Measurements from ENCODE around the gene TRAF3IP1.
A peak's percentile ranks its signal among the peaks of the same experiment; 100 is the strongest.
"Not testable (repeated sequence)": the region's sequence is repeated elsewhere in the genome, so short reads cannot be mapped to it uniquely, and the experiment has no call there.

TRAF3IP1 gene

DNA sequence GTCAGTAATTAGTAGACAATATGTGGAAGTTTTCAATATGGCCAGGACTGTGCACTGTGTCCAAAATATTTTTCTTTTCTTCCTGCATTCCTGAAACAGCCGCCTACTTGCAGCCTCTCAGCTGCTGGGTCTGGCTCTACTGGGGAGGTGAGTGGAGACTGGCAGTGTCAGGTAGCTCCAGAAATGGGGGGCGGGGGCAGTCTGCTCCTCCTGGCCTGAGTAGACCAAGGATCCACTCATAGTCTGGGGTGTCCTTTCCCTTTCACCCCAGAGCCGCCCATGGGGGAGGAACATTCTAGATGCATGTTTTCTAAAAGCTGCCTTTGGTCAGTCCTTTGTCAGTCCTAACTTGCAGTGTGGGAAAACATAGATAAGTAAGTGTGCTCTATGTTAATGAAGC lies 23.7 kb downstream of the TRAF3IP1 start:
- DNase-seq, result no peak

DNA sequence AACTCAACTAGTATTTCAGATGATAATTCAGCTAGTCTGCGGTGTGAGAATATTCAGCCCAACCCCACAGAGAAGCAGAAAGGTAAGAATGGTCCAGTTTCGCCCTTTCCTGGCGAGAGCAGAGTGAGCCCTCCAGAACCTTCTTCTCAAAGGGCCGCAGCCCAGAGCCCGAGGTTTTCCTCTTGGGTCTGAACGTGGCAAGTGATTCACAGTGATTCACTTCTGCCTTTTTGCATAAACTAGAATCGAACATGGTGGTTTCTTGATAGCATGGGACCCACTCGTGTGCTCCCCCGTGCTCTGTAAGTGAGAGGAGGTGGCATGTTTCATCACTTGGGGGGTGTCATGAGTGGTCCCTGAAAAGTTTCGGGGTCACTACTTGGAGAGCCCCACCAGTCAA lies 24.2 kb downstream of the TRAF3IP1 start:
- DNase-seq, result no peak

DNA sequence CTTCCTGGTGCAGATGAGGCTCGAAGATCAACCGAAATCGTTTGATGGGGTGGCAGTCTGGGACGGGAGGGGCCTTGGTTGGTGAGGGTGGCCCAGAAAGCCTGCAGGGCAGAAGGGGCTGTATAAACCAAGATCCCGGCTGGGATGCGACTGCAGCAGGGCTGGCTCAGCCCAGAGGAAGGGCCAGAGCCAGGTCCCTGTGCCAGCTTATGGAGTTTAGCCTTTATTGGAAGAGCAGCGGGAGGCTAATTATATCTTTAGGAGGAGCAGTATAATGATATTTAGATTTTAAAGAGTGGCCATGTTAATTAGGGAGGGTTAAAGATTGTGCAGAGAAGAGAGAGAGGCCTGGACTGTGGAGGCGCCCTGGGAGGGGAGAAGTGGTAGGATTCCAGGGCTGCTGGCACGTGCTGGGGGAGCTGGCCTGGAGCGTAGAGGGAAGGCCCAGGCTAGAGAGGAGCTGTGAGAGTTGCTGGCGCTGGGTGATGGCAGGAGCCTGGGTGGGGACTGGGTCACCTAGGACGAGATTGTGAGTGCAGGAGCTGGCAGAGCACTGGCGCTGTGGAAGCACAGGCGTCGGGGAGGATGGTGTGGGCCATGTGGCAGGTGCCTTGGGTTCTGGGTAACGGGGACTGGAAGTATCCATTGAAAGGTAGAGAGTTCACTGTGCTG lies 25.1 kb downstream of the TRAF3IP1 start:
- DNase-seq, result no peak

DNA sequence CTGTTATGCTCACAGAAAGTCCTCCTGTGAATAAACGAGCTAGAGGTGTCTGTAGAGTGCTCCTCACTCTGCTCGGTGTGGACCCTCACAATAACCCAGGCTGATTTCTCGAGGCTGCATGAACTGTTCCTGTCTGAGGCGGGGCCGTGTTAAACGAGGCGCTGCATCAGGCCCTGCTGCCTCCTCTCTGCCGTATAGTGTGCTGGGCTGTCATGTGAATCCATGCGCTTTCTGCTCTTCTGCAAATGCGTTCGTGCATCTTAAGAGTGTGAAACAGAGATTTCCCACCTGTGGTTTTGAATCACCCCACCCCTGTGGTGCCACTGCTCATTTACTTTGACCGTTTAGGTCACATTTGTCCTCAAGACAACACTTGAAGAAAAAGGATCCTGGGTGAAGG lies 26.2 kb downstream of the TRAF3IP1 start:
- no peak for DNase-seq

DNA sequence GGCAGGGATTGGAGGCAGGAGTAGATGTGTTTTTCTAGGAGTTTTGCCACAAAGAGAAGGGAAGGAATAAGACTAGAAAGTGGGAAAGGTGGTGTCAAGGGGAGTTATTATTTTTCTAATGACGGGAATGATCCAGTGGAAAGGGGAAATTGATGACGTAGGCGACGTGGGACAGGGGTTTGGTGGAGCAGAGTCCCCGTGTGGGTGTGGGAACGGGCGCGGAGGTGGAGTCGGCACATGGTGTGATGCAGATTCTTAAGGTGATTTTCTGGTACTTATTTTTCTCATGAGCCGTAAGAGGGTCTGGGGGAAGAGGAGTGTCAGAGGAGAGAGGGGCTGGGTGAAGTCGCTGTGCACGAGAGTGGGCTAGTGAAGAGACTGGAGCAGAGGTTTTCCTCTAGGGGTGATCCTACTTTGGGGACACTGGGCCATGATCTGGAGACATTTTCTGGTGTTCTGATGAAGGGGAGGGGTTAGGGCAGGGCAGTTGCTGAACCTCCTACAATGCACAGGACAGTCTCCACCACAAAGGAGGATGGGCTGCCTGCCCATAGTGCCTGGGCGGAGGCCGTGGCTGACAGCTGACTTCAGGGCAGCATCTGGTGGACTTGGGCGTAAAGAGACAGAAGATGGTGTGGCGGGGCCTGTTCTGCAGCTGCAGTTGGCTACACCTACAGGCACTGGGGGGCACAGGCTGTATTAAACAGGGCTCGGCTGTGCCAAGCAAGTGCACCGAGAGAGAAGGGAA lies 30.0 kb downstream of the TRAF3IP1 start:
- no peak for DNase-seq

DNA sequence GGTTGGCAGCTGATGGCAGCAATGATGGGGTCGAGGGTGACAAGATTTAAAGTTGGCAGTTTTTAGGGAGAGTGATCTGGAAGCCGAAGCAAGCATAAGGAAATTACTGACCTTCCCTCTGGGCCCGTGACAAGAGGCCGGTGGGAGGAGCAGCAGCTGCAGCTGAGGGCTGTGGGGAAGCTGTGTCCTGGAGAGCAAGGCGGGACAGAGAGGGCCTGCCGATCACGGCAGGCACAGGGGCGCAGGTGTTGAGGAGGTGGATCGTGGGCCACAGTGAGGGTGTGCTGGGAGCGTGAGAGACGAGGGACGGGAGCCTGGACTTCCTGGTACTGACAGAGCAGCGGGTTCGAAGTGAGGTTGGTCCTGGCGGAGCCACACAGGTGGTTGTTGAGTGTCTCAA lies 31.0 kb downstream of the TRAF3IP1 start:
- no peak for DNase-seq

DNA sequence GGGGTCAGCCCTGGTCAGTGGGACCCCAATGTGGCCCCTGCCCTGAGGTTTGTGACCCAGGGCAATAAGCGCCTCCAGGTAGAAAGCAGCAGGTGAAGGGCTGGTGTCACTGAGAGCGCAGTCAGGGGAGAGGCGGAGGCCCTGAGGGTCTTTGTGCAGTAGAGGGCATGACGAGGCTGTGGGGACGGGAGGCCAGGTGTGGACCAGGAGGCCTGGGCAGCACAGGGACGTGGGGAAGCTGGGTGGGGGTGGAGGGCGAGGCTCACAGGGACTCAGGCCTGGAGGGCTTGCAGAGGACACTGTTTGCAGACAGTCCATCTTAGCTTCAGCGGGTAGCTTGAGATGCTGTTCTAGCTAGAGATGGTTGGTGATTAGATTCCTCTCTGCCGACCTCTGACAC lies 32.0 kb downstream of the TRAF3IP1 start:
- no peak for DNase-seq

DNA sequence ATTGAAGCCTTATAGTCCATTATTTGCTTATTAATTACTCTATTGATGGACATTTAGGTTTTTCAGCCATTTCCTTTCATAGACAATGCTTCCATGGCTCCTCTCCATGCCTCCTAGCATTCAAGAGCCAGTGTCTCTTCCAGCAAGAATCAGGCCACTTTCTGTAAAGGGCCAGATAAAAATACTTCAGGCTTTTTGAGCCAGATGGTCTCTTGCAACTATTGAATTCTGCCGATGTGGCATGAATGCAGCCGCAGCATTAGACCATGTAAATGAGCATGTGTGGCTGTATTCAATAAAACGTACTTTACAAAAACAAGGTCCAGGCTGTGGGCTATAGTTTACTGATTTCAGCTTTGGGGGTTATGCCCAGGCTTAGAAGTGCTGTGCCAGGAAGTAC lies 38.5 kb downstream of the TRAF3IP1 start:
- no peak for DNase-seq

DNA sequence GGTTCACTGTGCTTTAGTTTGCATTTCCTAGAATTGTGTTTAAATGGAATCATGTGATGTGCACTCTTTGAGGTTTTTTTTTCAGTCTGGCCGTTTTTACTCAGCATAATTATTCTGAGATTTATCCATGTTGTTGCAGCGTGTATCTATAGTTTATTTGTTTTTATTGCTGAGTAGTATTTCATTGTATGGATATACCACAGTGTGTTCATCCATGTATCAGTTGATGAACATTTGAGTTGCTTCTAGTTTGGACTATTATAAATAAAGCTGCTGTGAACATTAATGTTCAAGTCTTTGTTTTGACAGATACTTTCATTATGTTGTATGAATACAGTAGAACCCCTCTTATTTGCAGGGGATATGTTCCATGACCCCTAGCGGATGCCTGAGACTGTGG lies 39.1 kb downstream of the TRAF3IP1 start:
- DNase-seq, result no peak

DNA sequence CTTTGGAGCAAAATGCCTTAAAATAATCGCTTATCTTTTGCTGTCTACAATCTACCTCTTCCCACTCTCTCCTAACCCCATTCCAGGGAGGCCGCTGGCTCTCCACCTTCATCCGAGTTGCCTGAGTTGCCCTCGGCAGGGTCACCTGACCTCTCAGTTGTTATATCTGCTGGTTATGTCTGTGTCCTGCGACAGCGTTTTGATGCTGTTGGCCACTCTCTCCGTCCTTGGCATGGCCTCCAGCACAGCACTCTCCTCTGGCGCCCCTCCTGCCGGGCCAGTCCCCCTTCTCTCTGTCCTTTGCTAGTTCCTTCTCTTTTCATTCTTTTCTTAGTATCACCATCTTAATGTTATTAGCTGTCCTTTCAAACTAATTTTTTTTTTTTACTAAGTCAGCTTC lies 41.6 kb downstream of the TRAF3IP1 start:
- DNase-seq, result no peak

DNA sequence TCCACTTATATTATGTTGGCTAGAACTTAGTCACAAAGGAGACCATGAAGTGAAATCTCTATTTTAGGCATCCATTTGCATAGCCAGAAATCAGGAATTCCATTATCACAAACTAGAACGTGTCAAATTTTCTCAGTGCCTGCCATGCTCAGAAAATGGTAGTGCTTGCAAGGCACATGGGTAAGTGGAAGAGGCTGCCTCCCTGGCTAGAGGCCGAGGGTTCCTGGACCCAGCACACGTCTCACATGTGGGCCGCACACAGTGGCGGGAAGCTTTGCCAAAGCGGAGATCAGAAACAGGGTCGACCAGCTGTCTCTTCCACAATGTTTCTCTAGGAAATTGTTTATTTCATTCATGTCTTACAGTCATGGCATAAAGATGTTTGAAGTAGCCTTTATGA lies 42.3 kb downstream of the TRAF3IP1 start:
- DNase-seq, result no peak

DNA sequence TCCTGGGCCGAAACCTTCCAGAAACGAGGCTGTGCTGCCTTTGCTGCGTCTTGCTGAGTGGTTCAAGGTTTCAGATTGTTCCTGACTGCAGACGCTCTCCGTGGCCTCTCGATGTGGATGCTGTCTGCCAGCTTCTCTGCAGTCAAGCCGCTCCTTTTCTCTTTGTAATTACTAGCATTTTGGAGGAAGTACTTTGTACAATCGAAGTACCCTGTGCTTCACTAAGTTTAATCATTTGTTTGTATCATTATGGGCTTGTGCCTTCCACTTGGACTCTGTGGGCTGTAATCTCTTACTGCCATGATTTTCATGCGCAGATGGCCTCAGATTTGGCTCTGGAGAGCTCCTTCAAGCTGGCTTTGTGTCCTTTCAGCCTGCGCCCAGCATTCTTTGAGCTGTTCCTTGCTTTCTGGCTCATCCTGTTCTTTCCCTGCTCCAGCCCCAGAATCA lies 49.3 kb downstream of the TRAF3IP1 start:
- peak; percentile 36 for DNase-seq

DNA sequence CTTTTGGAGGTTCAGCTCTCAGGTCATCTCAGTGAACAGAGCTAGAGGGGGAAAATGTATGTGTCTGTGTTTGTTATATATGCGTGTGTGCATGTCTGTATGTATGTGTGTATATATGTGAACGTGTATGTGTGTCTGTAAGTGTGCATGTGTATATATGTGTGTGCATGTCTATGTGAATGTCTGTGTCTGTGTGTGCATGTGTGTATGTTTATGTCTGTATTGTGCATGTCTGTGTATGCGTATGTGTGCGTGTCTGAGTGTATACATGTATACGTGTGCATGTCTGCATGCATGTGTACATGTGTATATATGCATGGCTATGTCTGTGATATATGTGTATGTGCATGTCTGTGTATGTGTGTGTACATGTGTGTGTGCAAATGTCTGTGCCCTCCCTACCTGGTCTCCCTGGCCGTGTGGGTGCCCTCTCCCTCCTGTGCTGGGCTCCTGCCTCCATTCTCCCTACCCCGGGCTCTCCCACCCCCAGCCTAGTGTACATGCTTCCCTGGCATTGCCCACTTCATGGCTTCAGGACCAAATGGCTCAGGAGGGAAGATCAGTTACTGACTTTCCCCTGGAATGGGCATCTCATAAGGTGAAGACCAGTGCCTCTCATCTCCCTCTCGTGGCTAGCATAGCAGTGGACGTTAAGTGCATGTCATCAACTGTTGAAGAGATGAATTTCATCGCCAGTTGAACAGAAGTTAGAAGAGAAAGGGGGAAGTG lies 49.9 kb downstream of the TRAF3IP1 start:
- DNase-seq, result no peak

DNA sequence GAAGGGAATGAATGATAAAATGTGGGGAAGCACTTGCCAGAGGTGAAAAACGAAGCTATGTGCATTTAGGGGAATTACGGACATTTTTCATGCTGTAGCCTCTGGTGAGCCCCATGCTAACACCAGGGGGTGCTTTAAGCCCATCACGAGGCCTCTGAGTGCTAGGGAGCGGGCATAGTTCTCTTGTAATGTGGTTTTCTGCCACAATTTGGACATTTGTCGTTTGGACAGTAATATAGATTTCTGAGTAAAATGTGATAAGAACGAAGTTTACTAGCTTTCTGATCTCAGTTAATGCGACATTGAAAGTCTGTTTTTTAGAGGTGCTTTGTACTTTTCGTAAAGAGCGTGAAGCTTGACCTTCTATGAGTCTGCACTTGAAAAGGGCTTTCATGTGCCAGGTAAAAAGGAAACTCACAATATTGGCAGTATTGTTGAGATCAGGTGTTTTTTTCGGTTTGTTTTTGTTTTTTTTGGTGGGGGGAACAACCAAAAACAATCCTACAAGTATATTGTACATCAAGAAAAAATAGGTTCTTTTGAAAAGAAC lies 50.6 kb downstream of the TRAF3IP1 start:
- peak; percentile 89 for DNase-seq

DNA sequence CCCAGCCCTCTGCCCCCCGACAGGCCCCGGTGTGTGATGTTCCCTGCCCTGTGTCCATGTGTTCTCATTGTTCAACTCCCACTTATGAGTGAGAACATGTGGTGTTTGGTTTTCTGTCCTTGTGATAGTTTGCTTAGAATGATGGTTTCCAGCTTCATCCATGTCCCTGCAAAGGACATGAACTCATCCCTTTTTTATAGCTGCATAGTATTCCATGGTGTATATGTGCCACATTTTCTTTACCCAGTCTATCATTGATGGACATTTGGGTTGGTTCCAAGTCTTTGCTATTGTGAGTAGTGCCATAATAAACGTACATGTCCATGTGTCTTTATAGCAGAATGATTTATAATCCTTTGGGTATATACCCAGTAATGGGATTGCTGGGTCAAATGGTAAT lies 52.0 kb downstream of the TRAF3IP1 start:
- DNase-seq, result not testable (repeated sequence)

DNA sequence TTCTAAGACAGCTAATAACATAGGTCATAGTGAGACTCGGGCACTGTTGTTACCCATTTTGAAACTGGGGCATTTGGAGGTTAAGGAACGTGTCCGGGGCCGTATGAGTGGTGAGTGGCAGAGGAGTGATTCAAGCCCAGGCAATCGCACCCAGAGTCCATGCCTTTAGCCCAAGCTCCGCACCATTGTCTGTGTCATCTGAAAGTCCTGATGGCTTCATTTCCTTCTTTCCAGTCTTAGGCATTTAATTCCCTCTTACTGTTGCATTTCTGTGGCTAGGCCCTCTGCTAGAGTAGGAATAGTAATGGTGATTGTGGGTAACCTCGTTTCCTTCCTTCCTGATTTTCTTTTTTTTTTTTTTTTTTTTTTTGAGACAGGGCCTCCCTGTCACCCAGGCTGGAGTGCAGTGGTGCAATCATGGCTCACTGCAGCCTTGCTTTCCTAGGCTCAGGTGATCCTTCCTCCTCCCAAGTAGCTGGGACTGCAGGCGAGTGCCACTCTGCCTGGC lies 56.6 kb downstream of the TRAF3IP1 start:
- DNase-seq, result no peak

DNA sequence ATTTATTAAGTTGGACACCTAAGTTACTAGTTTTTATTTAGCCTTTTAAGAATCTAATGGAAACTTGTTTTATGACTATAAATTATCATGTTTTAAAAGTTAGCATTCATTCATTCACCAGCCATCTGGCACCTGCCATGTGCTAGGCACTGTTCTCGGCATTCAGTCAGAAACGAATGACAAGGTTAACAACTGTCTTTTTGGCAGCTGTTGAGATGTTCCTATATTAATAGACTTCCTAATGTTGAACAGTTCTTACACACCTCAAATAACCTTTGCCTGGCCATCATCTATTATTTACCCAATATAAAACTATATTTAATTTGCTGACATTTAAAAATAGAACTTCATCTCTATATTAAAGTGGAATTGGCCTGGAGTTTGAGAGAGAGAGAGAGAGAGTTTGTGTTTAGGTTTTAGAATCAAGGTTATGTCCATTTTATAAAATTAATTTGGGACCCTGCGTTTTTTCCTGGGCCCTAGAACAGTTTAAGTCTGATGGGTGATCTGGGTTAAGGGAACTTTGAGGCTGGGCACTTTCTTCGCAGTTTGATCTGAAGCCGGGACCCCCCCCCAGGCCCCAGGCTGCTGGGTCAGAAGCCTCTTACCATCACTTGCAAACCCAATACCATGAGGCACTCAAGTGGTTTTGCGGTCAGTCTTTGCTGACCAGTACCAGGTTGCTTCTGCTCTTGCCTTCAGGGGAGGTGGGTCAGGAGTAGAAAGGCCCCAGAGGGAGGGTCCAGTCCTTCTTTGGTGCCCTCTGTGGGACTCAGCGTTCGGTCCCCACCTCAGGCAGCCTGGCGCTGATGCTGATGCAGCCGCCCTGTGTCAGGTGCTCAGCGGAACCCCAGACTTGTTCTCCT lies 58.1 kb downstream of the TRAF3IP1 start:
- DNase-seq, result no peak

DNA sequence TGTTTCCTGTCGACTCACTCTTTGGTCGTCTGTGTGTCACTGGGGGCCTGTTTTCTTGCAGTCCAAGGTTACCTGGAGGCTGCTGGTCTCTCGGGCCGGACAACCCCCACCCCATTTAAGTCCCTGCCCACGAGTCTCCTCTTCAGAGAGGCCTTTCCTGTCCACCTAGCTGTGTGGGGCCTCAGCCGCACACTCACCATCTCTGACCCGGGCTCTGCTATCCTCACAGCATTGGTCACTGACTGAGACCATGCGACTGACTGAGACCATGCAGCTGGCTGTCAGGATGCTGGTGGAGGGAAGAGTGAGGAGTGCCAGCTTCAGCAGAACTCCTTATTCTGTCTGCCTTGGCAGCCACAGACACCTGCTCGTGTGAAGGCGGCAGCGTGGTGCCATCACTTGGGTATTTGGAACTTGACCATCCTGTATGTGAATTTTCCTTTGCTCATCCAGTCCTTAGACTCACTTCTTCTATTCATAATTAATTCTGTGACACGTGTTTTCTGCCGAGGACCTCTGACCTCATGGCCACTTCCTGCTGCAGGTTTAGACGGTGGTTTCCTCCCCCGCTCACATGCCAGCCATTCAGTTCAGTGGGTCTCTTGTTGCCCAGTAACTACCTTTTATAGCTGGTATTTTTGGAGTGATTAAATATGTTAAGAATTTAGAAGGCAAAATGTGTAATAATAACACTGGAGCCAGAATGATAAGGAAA lies 58.9 kb downstream of the TRAF3IP1 start:
- DNase-seq, result peak; percentile 50

DNA sequence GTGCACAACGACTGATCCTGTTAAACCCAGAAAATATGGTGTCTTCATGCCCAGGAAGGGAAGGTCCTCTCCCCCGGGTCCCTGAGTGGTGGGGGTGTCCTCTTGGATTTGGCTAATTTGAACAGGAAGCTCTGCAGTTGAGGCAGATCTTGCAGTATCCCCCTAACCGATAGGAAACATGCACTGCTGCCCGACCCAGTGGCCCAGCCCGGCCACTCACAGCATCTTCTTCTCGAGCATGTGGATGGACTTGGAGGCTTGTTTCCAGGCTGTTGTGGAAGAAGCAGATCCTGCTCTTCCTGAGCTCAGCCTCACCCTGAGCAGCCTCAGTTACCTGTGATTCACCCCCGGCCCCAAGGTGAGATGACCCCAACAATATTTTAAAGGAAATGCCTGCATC lies 60.0 kb downstream of the TRAF3IP1 start:
- DNase-seq, result no peak

DNA sequence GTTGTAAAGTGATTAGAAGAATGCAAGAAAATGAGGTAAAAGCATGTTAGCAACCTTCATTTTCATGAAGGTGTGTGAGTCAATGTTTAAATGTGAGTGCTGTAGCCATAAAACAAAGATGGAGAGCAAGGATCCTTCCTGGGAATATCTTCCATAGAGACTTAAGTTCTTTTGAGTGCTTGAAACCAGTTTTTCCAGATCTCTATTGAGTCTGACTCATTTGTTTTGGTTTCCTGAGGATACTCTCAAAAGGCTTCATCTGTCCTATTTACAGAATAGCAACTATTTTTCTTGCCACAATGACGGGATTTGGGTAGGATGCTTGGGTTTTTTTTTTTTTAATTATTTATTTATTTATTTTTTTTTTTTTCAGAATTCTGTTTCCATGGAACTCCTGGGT lies 60.5 kb downstream of the TRAF3IP1 start:
- DNase-seq, result no peak

DNA sequence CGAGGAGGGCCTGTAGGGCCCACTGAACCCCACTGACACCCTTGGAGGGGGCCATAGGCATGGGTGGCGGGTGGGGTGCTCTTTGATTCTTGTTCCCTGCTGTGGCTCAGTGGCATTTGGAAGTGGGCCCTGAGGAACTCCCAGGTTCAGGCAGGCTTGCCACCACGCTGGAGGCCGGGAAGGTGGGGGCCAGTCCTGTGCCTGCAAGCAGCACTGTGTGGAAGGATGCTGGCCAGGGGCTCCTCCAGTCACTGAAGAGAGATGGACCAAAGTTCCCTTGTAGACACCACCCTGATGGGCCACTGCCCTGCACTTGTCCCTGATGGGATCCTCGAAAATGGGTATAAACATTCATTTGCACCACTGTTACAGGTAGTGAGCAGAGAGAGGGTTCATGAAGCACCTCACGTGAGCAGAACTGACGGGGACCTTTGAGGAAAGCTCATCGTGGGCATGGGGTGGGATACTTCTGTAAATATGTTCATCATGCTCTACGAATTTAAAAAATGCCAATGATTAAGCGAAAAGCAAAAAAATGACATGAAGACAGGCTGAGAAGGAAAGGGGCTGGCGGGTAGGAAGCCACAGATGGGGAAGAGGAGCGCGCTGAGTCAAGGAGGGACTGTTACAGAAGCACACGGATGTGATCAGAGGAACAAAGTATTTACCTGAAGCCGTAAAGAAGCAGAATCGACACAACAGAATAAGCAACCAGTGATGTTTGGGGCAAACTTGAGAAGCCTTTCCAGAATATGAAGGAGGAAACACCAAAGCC lies 61.2 kb downstream of the TRAF3IP1 start:
- DNase-seq, result no peak

Measured in OCI-M1 (cell line).